Glutamatergic neuron (in vitro differentiated cells): ENCODE measurements around the gene NR1I3. TPM values are rescaled to one million over a fixed set of nuclear protein-coding genes. Genes with fewer than 3 reads are reported as not detected.
A peak's percentile ranks its signal among the peaks of the same experiment; 100 is the strongest.

Experiments used
- DNase-seq: peaks from one replicate; pipeline ENCODE4 v3.0.0; 2022
- H3K27ac Mint-ChIP-seq: one replicate; pipeline ENCODE4 v1.8.0; 2020; ENCODE audit warnings: mild to moderate bottlenecking, mixed read lengths, inconsistent platforms; ENCODE audit not compliant: unreplicated experiment
- H3K27me3 Mint-ChIP-seq: one replicate; pipeline ENCODE4 v1.8.0; 2020; ENCODE audit warnings: mild to moderate bottlenecking, moderate library complexity, mixed read lengths, inconsistent platforms; ENCODE audit not compliant: unreplicated experiment
- H3K36me3 Mint-ChIP-seq: one replicate; pipeline ENCODE4 v1.8.0; 2020; ENCODE audit warnings: mild to moderate bottlenecking, mixed read lengths, inconsistent platforms; ENCODE audit not compliant: unreplicated experiment
- H3K4me1 Mint-ChIP-seq: one replicate; pipeline ENCODE4 v1.8.0; 2020; ENCODE audit warnings: mild to moderate bottlenecking, low read depth, mixed read lengths, inconsistent platforms; ENCODE audit not compliant: unreplicated experiment
- H3K4me3 Mint-ChIP-seq: one replicate; pipeline ENCODE4 v1.8.0; 2020; ENCODE audit warnings: mild to moderate bottlenecking, mixed read lengths, inconsistent platforms; ENCODE audit not compliant: unreplicated experiment
- H3K9me3 Mint-ChIP-seq: one replicate; pipeline ENCODE4 v1.8.0; 2020; ENCODE audit warnings: mild to moderate bottlenecking, moderate library complexity, mixed read lengths, inconsistent platforms; ENCODE audit not compliant: unreplicated experiment
- CTCF ChIP-seq: fragments of 200-600 bp; sonication (generic); IDR thresholded peaks from one replicate; pipeline ENCODE4 v1.5.0; 2021; ENCODE audit not compliant: partially characterized antibody, unreplicated experiment
- total RNA-seq: library from RNA; stranded (reverse); fragmentation: NEBNext Ultra II Directional; extraction: Animal tissue kit (Norgen Biotek cat#: 25700); gene quantifications from one replicate; pipeline ENCODE4 v1.2.1, GENCODE V29; 2021; ENCODE audit not compliant: unreplicated experiment

Gene NR1I3
- total RNA-seq, 1 donor from 2014 or later, result not detected

DNA sequence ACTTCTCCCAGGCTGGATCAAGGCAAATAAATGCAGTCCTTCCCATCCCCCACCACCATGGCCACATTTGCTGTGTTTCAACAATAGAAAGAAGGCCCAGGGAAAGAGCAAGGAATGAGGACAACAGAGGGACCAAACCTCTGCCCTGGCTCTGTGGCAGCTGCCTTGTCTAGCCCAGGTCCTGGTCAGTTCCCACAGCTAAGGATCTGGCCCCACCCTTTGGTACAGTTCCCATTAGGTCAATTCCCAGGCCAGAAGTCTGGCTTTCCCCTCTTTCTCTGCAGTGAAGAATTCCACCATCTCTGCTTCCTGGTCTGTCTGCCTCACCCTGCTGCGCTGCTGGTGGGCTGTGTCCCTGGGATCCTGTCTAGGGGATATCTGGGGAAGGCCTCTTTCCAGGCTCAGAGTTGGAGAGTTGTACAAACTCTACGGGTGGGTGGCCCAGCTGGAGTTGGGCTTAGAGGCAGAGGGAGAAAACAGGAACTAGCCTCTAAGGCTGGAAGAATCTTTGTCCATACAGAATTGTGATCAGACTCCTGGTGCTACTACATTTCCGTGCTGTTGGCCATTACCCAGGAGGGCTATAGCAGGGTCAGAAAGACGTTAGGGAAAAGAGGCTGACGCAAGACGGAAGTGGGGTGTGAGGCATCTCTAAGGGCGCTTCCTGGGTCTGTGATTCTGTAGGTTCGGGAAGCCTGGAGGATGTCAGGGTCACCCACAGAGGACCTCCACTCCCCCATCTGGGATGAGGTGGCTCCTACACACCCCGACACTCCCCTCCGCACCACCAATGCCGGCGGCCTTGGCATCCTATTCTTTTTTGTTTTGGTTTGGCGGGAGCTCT lies 36.8 kb downstream of the NR1I3 start:
- peak overlapping the region; percentile 98 for H3K27ac Mint-ChIP-seq
- peaks cover 6% of the 10 kb centered on the region for H3K9me3 Mint-ChIP-seq
- peaks cover 7% of the 10 kb centered on the region for H3K36me3 Mint-ChIP-seq
- H3K27me3 Mint-ChIP-seq, result peaks cover 6% of the 10 kb centered on the region
- H3K4me3 Mint-ChIP-seq, result peak overlapping the region; percentile 92
- H3K4me1 Mint-ChIP-seq, result peaks cover 25% of the 10 kb centered on the region
- TF ChIP-seq CTCF, result no peak
- no peak for DNase-seq

DNA sequence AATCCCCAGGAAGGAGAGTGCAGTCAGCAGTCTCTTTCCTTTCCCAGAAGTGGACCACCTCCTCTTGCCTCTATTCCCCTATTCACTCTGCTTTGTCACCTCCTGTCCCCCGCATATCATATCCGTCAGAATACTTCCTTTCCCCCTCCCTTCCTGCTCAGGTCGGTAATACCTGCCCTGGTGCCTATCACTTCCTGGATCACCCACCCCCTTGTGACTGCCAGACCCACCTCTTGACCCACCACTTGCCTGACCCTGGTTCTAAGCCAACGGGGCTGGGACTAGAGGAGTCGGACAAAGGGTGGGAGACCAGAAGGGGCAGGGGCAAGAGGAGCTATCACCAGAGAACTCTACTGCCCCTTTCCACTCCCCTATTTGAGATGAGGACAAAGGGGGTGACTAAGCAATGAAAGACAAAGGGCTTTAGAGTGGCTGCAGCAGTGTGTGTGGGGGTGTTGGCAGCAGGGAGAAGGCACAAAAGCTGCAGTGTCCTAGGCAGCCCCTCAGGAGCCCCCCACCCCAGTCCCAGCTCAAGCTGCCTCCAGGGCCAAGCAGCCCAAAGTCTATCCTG lies 37.5 kb downstream of the NR1I3 start:
- Mint-ChIP-seq H3K36me3 (peaks cover 5% of the 10 kb centered on the region), H3K4me3 (peak overlapping the region; percentile 15), H3K27me3 (peaks cover 6% of the 10 kb centered on the region), H3K4me1 (peaks cover 25% of the 10 kb centered on the region), H3K9me3 (peaks cover 6% of the 10 kb centered on the region), H3K27ac (peak overlapping the region; percentile 98)
- no peak for DNase-seq
- no peak for TF ChIP-seq CTCF

- H3K27me3 Mint-ChIP-seq, result peaks cover 6% of the 10 kb centered on the region
- peak overlapping the region; percentile 86 for H3K27ac Mint-ChIP-seq
- DNase-seq, result no peak
- peaks cover 6% of the 10 kb centered on the region for H3K9me3 Mint-ChIP-seq
- peaks cover 5% of the 10 kb centered on the region for H3K36me3 Mint-ChIP-seq
- H3K4me1 Mint-ChIP-seq, result peaks cover 25% of the 10 kb centered on the region
- TF ChIP-seq CTCF, result no peak
- peak overlapping the region; percentile 82 for H3K4me3 Mint-ChIP-seq
Observed at GRCh38 chr1:161199506-161200139, 38.4 kb downstream of the NR1I3 start.

- no peak for TF ChIP-seq CTCF
- Mint-ChIP-seq H3K9me3 (peaks cover 6% of the 10 kb centered on the region), H3K27ac (peak within 1 kb of the TSS; percentile 86), H3K4me1 (peaks cover 19% of the 10 kb centered on the region), H3K27me3 (peaks cover 6% of the 10 kb centered on the region), H3K4me3 (peak within 1 kb of the TSS; percentile 82), H3K36me3 (peaks cover under 1% of the 10 kb centered on the region)
- peak; percentile 39 for DNase-seq
Observed at GRCh38 chr1:161198897-161199431, 39.0 kb downstream of the NR1I3 start, which contains the start of gene ADAMTS4. ADAMTS4 (minus strand) TSS chr1:161199054; CDS start chr1:161198627, 427 bp downstream.
